A204.1 (cell line): ENCODE measurements around the gene TM7SF2.
"Not testable (repeated sequence)": the region's sequence is repeated elsewhere in the genome, so short reads cannot be mapped to it uniquely, and the experiment has no call there.

Experiments used
- FAIRE-seq: peaks from 2 replicates; lab custom pipeline; 2012; peaks lifted over from hg19 to GRCh38; lab: Jason Lieb, UNC

Gene TM7SF2

GRCh38 chr11:65130631-65131416, 19.2 kb downstream of the TM7SF2 start:
- FAIRE-seq: no peak

- FAIRE-seq: no peak
Measured at GRCh38 chr11:65131417-65131776, 19.7 kb downstream of the TM7SF2 start.

GRCh38 chr11:65131895-65132237, 20.2 kb downstream of the TM7SF2 start:
- no peak for FAIRE-seq

- no peak for FAIRE-seq
Measured at GRCh38 chr11:65132238-65132987, 20.7 kb downstream of the TM7SF2 start.

GRCh38 chr11:65132988-65133700, 21.5 kb downstream of the TM7SF2 start:
- no peak for FAIRE-seq

GRCh38 chr11:65133724-65134123, 22.1 kb downstream of the TM7SF2 start:
- no peak for FAIRE-seq

- FAIRE-seq: no peak
Measured at GRCh38 chr11:65134240-65134951, 22.7 kb downstream of the TM7SF2 start, which contains the start of gene SYVN1. TSS of gene SYVN1 (minus strand) at chr11:65134519. CDS start at chr11:65133601, 918 bp downstream.

- FAIRE-seq: peak; percentile 97
Measured at GRCh38 chr11:65134952-65135632, 23.4 kb downstream of the TM7SF2 start.

GRCh38 chr11:65135633-65136145, 24.0 kb downstream of the TM7SF2 start:
- FAIRE-seq: no peak

- FAIRE-seq: no peak
Measured at GRCh38 chr11:65136515-65137096, 24.9 kb downstream of the TM7SF2 start.

- FAIRE-seq: no peak
Measured at GRCh38 chr11:65141896-65142494, 30.3 kb downstream of the TM7SF2 start.

- FAIRE-seq: no peak
Measured at GRCh38 chr11:65147352-65148075, 35.8 kb downstream of the TM7SF2 start.

GRCh38 chr11:65148657-65149056, 37.0 kb downstream of the TM7SF2 start:
- no peak for FAIRE-seq

GRCh38 chr11:65150131-65150508, 38.4 kb downstream of the TM7SF2 start:
- not testable (repeated sequence) for FAIRE-seq

- no peak for FAIRE-seq
Measured at GRCh38 chr11:65150509-65151299, 39.0 kb downstream of the TM7SF2 start.

- FAIRE-seq: no peak
Measured at GRCh38 chr11:65151331-65151899, 39.7 kb downstream of the TM7SF2 start.

- no peak for FAIRE-seq
Measured at GRCh38 chr11:65152122-65152521, 40.5 kb downstream of the TM7SF2 start.

- no peak for FAIRE-seq
Measured at GRCh38 chr11:65156256-65156655, 44.6 kb downstream of the TM7SF2 start.

- no peak for FAIRE-seq
Measured at GRCh38 chr11:65156926-65157325, 45.3 kb downstream of the TM7SF2 start.
